Measurements from ENCODE around the gene CLCA1.

- TF ChIP-seq POLR2A (IDR thresholded peaks at IDR 0.05; ENCODE audit: extremely low read depth, insufficient read length) (no peak), CTCF (IDR thresholded peaks at IDR 0.05; ENCODE audit: low read depth, low read length) (no peak)
Measured at GRCh38 chr1:86522240-86522639, 53.5 kb downstream of the CLCA1 start.
